Measurements from ENCODE around the gene SPINK1.

The SPINK1 gene

GRCh38 chr5:147803926-147804325 lies 27.5 kb downstream of the SPINK1 start:
- DNase-seq = no peak

- DNase-seq = peak in 1 of 2 donors; percentile 14
Measured at GRCh38 chr5:147803161-147803560, 28.3 kb downstream of the SPINK1 start.

- DNase-seq = no peak
Measured at GRCh38 chr5:147801461-147801860, 30.0 kb downstream of the SPINK1 start.

GRCh38 chr5:147800491-147800890 lies 31.0 kb downstream of the SPINK1 start:
- no peak for DNase-seq

GRCh38 chr5:147796556-147797308 lies 34.7 kb downstream of the SPINK1 start:
- DNase-seq = no peak

GRCh38 chr5:147791181-147791580 lies 40.3 kb downstream of the SPINK1 start:
- DNase-seq = no peak

- DNase-seq = no peak
Measured at GRCh38 chr5:147789820-147790219, 41.7 kb downstream of the SPINK1 start.

- DNase-seq = no peak
Measured at GRCh38 chr5:147788023-147788422, 43.4 kb downstream of the SPINK1 start.

GRCh38 chr5:147786142-147786541 lies 45.3 kb downstream of the SPINK1 start:
- DNase-seq = no peak

- no peak for DNase-seq
Measured at GRCh38 chr5:147784146-147784987, 47.1 kb downstream of the SPINK1 start.

GRCh38 chr5:147782110-147783028 lies 49.1 kb downstream of the SPINK1 start, which contains the start of gene JAKMIP2:
Gene JAKMIP2 (minus strand): TSS chr5:147782728. CDS start chr5:147671806, 110,922 bp downstream.
- DNase-seq = peak; percentile 94 to 95

GRCh38 chr5:147780924-147781573 lies 50.4 kb downstream of the SPINK1 start:
- DNase-seq = no peak

GRCh38 chr5:147779694-147780093 lies 51.8 kb downstream of the SPINK1 start:
- peak in 1 of 2 donors; percentile 22 for DNase-seq

GRCh38 chr5:147776989-147777388 lies 54.5 kb downstream of the SPINK1 start:
- DNase-seq = no peak
